SK-N-SH (cell line): ENCODE data around the gene IMPA2.

Experiments used
- CHD2 ChIP-seq: fragments of 150-350 bp; IDR thresholded peaks from 2 replicates; pipeline ENCODE4 v1.6.1; 2018; ENCODE audit warnings: low read length; ENCODE audit not compliant: partially characterized antibody
- EP300 ChIP-seq, 2 experiments: IDR thresholded peaks; 2 replicates each; pipeline versions ENCODE4 v1.4.0 to v1.6.1; 2012; ENCODE audit warnings: borderline replicate concordance in 1 of 2, low read depth in 1 of 2, low read length in 1 of 2
- FOXJ3 ChIP-seq: sonication (generic); formaldehyde crosslinking; IDR thresholded peaks from 2 replicates; pipeline ENCODE4 v1.5.1; 2020; ENCODE audit warnings: mild to moderate bottlenecking, missing genetic modification reagents
- GABPA ChIP-seq: IDR thresholded peaks from 2 replicates; pipeline ENCODE4 v1.4.0; 2012; ENCODE audit warnings: low read depth, mild to moderate bottlenecking
- POLR2AphosphoS5 ChIP-seq: IDR thresholded peaks from 2 replicates; pipeline ENCODE4 v1.6.1; 2012; ENCODE audit warnings: low read depth, low read length
- RAD21 ChIP-seq: IDR thresholded peaks from 2 replicates; pipeline ENCODE4 v1.6.1; 2012; ENCODE audit warnings: mild to moderate bottlenecking, low read length
- RFX5 ChIP-seq: IDR thresholded peaks from 2 replicates; pipeline ENCODE4 v1.6.1; 2012; ENCODE audit warnings: mild to moderate bottlenecking, improper control_type of control experiment, low read length
- SIN3A ChIP-seq: IDR thresholded peaks from 2 replicates; pipeline ENCODE4 v1.6.1; 2012; ENCODE audit warnings: low read depth, mild to moderate bottlenecking, low read length, moderate library complexity, borderline replicate concordance
- USF1 ChIP-seq: IDR thresholded peaks from 2 replicates; pipeline ENCODE4 v1.4.0; 2012; ENCODE audit warnings: low read depth, borderline replicate concordance
- USF2 ChIP-seq: fragments of 150-350 bp; IDR thresholded peaks from 2 replicates; pipeline ENCODE4 v1.6.1; 2017; ENCODE audit warnings: antibody characterized with exemption, low read length, low read depth, borderline replicate concordance
- TF ChIP-seq, protein P1 (sequence below): fragments of 200-600 bp; sonication (generic); IDR thresholded peaks from 2 replicates; pipeline ENCODE4 v1.6.1; 2017; ENCODE audit warnings: antibody characterized with exemption, mild to moderate bottlenecking, moderate library complexity
- TF ChIP-seq, protein P2 (sequence below): IDR thresholded peaks from 2 replicates; pipeline ENCODE4 v1.6.1; 2012; ENCODE audit warnings: mild to moderate bottlenecking, low read depth, low read length, moderate library complexity

- TF ChIP-seq USF2 (no peak), FOXJ3 (CRISPR knock-in tag) (no peak), POLR2AphosphoS5 (no peak), EP300 (IDR thresholded peaks at IDR 0.05; ENCODE audit: borderline replicate concordance in 1 of 2, low read depth in 1 of 2, low read length in 1 of 2) (no peak), USF1 (no peak), RFX5 (no peak), SIN3A (no peak), GABPA (no peak), CHD2 (no peak), RAD21 (no peak)
- TF ChIP-seq, protein P1, sequence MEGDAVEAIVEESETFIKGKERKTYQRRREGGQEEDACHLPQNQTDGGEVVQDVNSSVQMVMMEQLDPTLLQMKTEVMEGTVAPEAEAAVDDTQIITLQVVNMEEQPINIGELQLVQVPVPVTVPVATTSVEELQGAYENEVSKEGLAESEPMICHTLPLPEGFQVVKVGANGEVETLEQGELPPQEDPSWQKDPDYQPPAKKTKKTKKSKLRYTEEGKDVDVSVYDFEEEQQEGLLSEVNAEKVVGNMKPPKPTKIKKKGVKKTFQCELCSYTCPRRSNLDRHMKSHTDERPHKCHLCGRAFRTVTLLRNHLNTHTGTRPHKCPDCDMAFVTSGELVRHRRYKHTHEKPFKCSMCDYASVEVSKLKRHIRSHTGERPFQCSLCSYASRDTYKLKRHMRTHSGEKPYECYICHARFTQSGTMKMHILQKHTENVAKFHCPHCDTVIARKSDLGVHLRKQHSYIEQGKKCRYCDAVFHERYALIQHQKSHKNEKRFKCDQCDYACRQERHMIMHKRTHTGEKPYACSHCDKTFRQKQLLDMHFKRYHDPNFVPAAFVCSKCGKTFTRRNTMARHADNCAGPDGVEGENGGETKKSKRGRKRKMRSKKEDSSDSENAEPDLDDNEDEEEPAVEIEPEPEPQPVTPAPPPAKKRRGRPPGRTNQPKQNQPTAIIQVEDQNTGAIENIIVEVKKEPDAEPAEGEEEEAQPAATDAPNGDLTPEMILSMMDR, result no peak
- TF ChIP-seq, protein P2, sequence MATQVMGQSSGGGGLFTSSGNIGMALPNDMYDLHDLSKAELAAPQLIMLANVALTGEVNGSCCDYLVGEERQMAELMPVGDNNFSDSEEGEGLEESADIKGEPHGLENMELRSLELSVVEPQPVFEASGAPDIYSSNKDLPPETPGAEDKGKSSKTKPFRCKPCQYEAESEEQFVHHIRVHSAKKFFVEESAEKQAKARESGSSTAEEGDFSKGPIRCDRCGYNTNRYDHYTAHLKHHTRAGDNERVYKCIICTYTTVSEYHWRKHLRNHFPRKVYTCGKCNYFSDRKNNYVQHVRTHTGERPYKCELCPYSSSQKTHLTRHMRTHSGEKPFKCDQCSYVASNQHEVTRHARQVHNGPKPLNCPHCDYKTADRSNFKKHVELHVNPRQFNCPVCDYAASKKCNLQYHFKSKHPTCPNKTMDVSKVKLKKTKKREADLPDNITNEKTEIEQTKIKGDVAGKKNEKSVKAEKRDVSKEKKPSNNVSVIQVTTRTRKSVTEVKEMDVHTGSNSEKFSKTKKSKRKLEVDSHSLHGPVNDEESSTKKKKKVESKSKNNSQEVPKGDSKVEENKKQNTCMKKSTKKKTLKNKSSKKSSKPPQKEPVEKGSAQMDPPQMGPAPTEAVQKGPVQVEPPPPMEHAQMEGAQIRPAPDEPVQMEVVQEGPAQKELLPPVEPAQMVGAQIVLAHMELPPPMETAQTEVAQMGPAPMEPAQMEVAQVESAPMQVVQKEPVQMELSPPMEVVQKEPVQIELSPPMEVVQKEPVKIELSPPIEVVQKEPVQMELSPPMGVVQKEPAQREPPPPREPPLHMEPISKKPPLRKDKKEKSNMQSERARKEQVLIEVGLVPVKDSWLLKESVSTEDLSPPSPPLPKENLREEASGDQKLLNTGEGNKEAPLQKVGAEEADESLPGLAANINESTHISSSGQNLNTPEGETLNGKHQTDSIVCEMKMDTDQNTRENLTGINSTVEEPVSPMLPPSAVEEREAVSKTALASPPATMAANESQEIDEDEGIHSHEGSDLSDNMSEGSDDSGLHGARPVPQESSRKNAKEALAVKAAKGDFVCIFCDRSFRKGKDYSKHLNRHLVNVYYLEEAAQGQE, result no peak
These were observed 80.4 kb downstream of the IMPA2 start for GRCh38 chr18:12061685-12062084.
